ENCODE data around the gene SLC6A9.

DNA sequence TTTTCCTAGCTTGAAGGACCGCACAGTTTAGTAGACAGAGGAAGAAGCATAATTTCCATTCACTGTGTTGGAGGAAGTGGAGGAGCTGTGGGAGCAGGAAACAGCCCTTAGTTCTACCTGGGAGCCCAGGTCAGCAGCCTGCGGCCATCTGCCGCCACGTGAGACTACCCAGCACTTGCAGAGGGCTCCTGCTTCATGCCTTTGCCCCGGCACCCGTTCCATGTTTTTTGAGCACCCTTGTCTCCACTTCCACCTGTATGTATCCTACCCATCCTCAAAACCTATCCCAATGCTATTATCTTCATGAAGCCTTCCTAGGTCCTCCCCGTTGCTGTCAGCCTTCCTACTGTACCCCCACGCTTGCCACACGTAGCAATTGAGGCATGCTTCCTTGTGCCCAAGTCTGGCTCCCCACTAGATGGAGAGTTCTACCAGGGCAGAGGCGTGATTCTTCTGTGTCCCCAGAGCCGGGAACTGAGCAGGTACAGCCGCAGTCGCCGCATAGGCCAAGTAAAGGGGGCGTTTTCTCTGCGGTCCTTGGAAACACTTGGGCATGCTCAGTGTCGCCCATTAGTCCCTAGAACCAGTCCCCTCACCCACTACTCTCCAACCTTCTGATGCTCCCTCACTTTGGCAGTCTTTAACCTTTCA lies 1.9 kb downstream of the SLC6A9 start:
- no peak for TF ChIP-seq TCF7L2 (IDR thresholded peaks at IDR 0.05; ENCODE audit: low read depth, low read length)
- TF ChIP-seq, protein P1, sequence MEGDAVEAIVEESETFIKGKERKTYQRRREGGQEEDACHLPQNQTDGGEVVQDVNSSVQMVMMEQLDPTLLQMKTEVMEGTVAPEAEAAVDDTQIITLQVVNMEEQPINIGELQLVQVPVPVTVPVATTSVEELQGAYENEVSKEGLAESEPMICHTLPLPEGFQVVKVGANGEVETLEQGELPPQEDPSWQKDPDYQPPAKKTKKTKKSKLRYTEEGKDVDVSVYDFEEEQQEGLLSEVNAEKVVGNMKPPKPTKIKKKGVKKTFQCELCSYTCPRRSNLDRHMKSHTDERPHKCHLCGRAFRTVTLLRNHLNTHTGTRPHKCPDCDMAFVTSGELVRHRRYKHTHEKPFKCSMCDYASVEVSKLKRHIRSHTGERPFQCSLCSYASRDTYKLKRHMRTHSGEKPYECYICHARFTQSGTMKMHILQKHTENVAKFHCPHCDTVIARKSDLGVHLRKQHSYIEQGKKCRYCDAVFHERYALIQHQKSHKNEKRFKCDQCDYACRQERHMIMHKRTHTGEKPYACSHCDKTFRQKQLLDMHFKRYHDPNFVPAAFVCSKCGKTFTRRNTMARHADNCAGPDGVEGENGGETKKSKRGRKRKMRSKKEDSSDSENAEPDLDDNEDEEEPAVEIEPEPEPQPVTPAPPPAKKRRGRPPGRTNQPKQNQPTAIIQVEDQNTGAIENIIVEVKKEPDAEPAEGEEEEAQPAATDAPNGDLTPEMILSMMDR (IDR thresholded peaks at IDR 0.05) = no peak
- TF ChIP-seq POLR2AphosphoS5 (IDR thresholded peaks at IDR 0.05; ENCODE audit: low read depth, low read length) = no peak
- TF ChIP-seq, protein P2, sequence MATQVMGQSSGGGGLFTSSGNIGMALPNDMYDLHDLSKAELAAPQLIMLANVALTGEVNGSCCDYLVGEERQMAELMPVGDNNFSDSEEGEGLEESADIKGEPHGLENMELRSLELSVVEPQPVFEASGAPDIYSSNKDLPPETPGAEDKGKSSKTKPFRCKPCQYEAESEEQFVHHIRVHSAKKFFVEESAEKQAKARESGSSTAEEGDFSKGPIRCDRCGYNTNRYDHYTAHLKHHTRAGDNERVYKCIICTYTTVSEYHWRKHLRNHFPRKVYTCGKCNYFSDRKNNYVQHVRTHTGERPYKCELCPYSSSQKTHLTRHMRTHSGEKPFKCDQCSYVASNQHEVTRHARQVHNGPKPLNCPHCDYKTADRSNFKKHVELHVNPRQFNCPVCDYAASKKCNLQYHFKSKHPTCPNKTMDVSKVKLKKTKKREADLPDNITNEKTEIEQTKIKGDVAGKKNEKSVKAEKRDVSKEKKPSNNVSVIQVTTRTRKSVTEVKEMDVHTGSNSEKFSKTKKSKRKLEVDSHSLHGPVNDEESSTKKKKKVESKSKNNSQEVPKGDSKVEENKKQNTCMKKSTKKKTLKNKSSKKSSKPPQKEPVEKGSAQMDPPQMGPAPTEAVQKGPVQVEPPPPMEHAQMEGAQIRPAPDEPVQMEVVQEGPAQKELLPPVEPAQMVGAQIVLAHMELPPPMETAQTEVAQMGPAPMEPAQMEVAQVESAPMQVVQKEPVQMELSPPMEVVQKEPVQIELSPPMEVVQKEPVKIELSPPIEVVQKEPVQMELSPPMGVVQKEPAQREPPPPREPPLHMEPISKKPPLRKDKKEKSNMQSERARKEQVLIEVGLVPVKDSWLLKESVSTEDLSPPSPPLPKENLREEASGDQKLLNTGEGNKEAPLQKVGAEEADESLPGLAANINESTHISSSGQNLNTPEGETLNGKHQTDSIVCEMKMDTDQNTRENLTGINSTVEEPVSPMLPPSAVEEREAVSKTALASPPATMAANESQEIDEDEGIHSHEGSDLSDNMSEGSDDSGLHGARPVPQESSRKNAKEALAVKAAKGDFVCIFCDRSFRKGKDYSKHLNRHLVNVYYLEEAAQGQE (IDR thresholded peaks at IDR 0.05; ENCODE audit: insufficient read depth in 1 of 2, low read depth in 2 of 2, low read length in 1 of 2) = 0 out of 4 replicates have a peak, but pooled peaks of 1 of the 2 experiments have one; percentile 6

All from Panc1 (cell line).